GM23338 (cell line): ENCODE data around the gene ACSL6. TPM values are rescaled to one million over a fixed set of nuclear protein-coding genes. Genes with fewer than 3 reads are reported as not detected.

Experiments used
- ATAC-seq: fragments of 200-7000 bp; cut with Tn5 transposase; 3 replicates; pipeline ENCODE4 v1.9.1; 2020
- DNase-seq: peaks from one replicate; pipeline ENCODE4 v3.0.0-alpha.2; 2015; ENCODE audit warnings: low spot score
- H2AFZ ChIP-seq: fragments of 200-600 bp; sonication (generic); 2 replicates; pipeline ENCODE4 v1.8.0; 2016; ENCODE audit warnings: antibody characterized with exemption, mild to moderate bottlenecking, moderate library complexity
- H3F3A ChIP-seq: fragments of 200-600 bp; sonication (generic); replicated peaks from 2 replicates; pipeline ENCODE4 v1.8.0; 2017; ENCODE audit warnings: antibody characterized with exemption, mixed run types, low read depth
- H3K27ac ChIP-seq: fragments of 200-600 bp; sonication (generic); 2 replicates; pipeline ENCODE4 v1.6.1; 2016; ENCODE audit warnings: low read depth
- H3K27me3 ChIP-seq: fragments of 200-600 bp; sonication (generic); 2 replicates; pipeline ENCODE4 v1.8.0; 2016; ENCODE audit warnings: mild to moderate bottlenecking, mixed run types, moderate library complexity; ENCODE audit not compliant: insufficient read depth
- H3K36me3 ChIP-seq: fragments of 200-600 bp; sonication (generic); 2 replicates; pipeline ENCODE4 v1.8.0; 2016; ENCODE audit warnings: mild to moderate bottlenecking; ENCODE audit not compliant: insufficient read depth
- H3K4me1 ChIP-seq: fragments of 200-600 bp; sonication (generic); 2 replicates; pipeline ENCODE4 v1.8.0; 2016; ENCODE audit warnings: mild to moderate bottlenecking, moderate library complexity; ENCODE audit not compliant: insufficient read depth
- H3K4me2 ChIP-seq: fragments of 200-600 bp; sonication (generic); 2 replicates; pipeline ENCODE4 v1.7.1; 2017; ENCODE audit warnings: mixed run types
- H3K4me3 ChIP-seq: fragments of 200-600 bp; sonication (generic); 2 replicates; pipeline ENCODE4 v1.6.1; 2016; ENCODE audit warnings: mixed run types
- H3K79me2 ChIP-seq: fragments of 200-600 bp; sonication (generic); replicated peaks from 2 replicates; pipeline ENCODE4 v1.8.0; 2017; ENCODE audit warnings: mild to moderate bottlenecking; ENCODE audit not compliant: insufficient read depth
- H3K9me2 ChIP-seq: fragments of 200-600 bp; sonication (generic); 2 replicates; pipeline ENCODE4 v1.8.0; 2017; ENCODE audit not compliant: insufficient read depth
- H4K20me1 ChIP-seq: fragments of 200-600 bp; sonication (generic); replicated peaks from 2 replicates; pipeline ENCODE4 v1.8.0; 2017; ENCODE audit warnings: mild to moderate bottlenecking; ENCODE audit not compliant: insufficient read depth
- H3K27ac Mint-ChIP-seq: 2 replicates; pipeline ENCODE4 v1.8.0; 2020; ENCODE audit warnings: inconsistent platforms, mild to moderate bottlenecking, moderate library complexity, mixed read lengths
- H3K27me3 Mint-ChIP-seq: 3 replicates; pipeline ENCODE4 v1.8.0; 2022; ENCODE audit warnings: low read depth, mild to moderate bottlenecking, moderate library complexity, mixed read lengths, inconsistent platforms; ENCODE audit not compliant: insufficient read depth, poor library complexity
- H3K36me3 Mint-ChIP-seq: 3 replicates; pipeline ENCODE4 v1.8.0; 2021; ENCODE audit warnings: low read depth, mild to moderate bottlenecking, inconsistent platforms, moderate library complexity, mixed read lengths
- H3K4me1 Mint-ChIP-seq: 3 replicates; pipeline ENCODE4 v1.8.0; 2020; ENCODE audit warnings: mild to moderate bottlenecking, inconsistent platforms, mixed read lengths
- H3K4me3 Mint-ChIP-seq: 3 replicates; pipeline ENCODE4 v1.8.0; 2021; ENCODE audit warnings: moderate library complexity, mild to moderate bottlenecking, inconsistent platforms, mixed read lengths
- H3K9me3 Mint-ChIP-seq: 3 replicates; pipeline ENCODE4 v1.8.0; 2020; ENCODE audit warnings: moderate library complexity, mild to moderate bottlenecking, inconsistent platforms, mixed read lengths
- CREB1 ChIP-seq: fragments of 250-450 bp; sonication (Bioruptor Pico); IDR thresholded peaks from 2 replicates; pipeline ENCODE4 v1.5.0; 2020; ENCODE audit warnings: low read depth, mild to moderate bottlenecking, moderate library complexity
- CTCF ChIP-seq, 2 experiments: fragments of 200-600 bp in 1 of 2; sonication (generic) in 1 of 2; conservative IDR thresholded peaks; 2 replicates each; pipeline versions ENCODE4 v1.5.1 to v1.6.1; 2016 to 2017; ENCODE audit warnings: antibody characterized with exemption in 2 of 2, low read depth in 2 of 2, mild to moderate bottlenecking in 2 of 2, moderate library complexity in 1 of 2
- ETS1 ChIP-seq: IDR thresholded peaks from 2 replicates; pipeline ENCODE4 v1.6.1; 2016; ENCODE audit warnings: antibody characterized with exemption
- EZH2 ChIP-seq: fragments of 200-600 bp; sonication (generic); IDR thresholded peaks from one replicate; pipeline ENCODE4 v1.8.0; 2017; ENCODE audit warnings: antibody characterized with exemption, mild to moderate bottlenecking, low read depth; ENCODE audit not compliant: unreplicated experiment
- EZH2phosphoT487 ChIP-seq: fragments of 200-600 bp; sonication (generic); IDR thresholded peaks from one replicate; pipeline ENCODE4 v1.8.1; 2018; ENCODE audit warnings: antibody characterized with exemption; ENCODE audit not compliant: unreplicated experiment
- JUNB ChIP-seq: IDR thresholded peaks from one replicate; pipeline ENCODE4 v1.6.1; 2016; ENCODE audit warnings: antibody characterized with exemption; ENCODE audit not compliant: unreplicated experiment
- NANOG ChIP-seq: IDR thresholded peaks from 2 replicates; pipeline ENCODE4 v1.6.1; 2016; ENCODE audit warnings: antibody characterized with exemption, borderline replicate concordance
- POLR2AphosphoS5 ChIP-seq: IDR thresholded peaks from 2 replicates; pipeline ENCODE4 v1.6.1; 2016; ENCODE audit warnings: antibody characterized with exemption, low read depth
- ZNF331 ChIP-seq: fragments of 250-450 bp; sonication (Bioruptor Pico); IDR thresholded peaks from 2 replicates; pipeline ENCODE4 v1.5.0; 2020; ENCODE audit warnings: low read depth, mild to moderate bottlenecking, moderate library complexity
- polyA plus RNA-seq: library from polyadenylated mRNA; unstranded; fragments of >200 nt; fragmentation: Nextera tagmentation; extraction: Ambion mirVana; gene quantifications from 2 replicates; pipeline ENCODE4 v1.2.1, GENCODE V29; 2016
- total RNA-seq: library from RNA; depleted of rRNA; stranded (reverse); fragments of >200 nt; shearing (Covaris generic); gene quantifications from 2 replicates; pipeline ENCODE4 v1.2.3, GENCODE V29; 2014
- TF ChIP-seq, protein P1 (sequence below): fragments of 250-450 bp; sonication (Bioruptor Pico); IDR thresholded peaks from 2 replicates; pipeline ENCODE4 v1.5.0; 2020; ENCODE audit warnings: mild to moderate bottlenecking, moderate library complexity

Gene ACSL6
- total and polyA plus RNA-seq, 2 experiments from 2014 or later: 0.76 to 3.6 TPM

- Histone ChIP-seq H3F3A (no peaks in the 10 kb centered on the region), H4K20me1 (no peaks in the 10 kb centered on the region), H3K79me2 (no peaks in the 10 kb centered on the region), H3K27ac (no peak overlapping the region), H3K36me3 (no peaks in the 10 kb centered on the region; the same call in 1 of the 2 replicates), H3K4me2 (no peak overlapping the region), H3K27me3 (no peaks in the 10 kb centered on the region), H3K4me1 (0 out of 2 replicates have a peak, but pooled peaks cover 14% of the 10 kb centered on the region), H2AFZ (no peak overlapping the region), H3K4me3 (no peak overlapping the region), H3K9me2 (no peaks in the 10 kb centered on the region)
- Mint-ChIP-seq H3K36me3 (no peaks in the 10 kb centered on the region), H3K27me3 (no peaks in the 10 kb centered on the region), H3K4me3 (no peak overlapping the region), H3K4me1 (peaks cover 15% of the 10 kb centered on the region), H3K9me3 (no peaks in the 10 kb centered on the region), H3K27ac (no peak overlapping the region)
- ATAC-seq: no peak
- TF ChIP-seq, protein P1, sequence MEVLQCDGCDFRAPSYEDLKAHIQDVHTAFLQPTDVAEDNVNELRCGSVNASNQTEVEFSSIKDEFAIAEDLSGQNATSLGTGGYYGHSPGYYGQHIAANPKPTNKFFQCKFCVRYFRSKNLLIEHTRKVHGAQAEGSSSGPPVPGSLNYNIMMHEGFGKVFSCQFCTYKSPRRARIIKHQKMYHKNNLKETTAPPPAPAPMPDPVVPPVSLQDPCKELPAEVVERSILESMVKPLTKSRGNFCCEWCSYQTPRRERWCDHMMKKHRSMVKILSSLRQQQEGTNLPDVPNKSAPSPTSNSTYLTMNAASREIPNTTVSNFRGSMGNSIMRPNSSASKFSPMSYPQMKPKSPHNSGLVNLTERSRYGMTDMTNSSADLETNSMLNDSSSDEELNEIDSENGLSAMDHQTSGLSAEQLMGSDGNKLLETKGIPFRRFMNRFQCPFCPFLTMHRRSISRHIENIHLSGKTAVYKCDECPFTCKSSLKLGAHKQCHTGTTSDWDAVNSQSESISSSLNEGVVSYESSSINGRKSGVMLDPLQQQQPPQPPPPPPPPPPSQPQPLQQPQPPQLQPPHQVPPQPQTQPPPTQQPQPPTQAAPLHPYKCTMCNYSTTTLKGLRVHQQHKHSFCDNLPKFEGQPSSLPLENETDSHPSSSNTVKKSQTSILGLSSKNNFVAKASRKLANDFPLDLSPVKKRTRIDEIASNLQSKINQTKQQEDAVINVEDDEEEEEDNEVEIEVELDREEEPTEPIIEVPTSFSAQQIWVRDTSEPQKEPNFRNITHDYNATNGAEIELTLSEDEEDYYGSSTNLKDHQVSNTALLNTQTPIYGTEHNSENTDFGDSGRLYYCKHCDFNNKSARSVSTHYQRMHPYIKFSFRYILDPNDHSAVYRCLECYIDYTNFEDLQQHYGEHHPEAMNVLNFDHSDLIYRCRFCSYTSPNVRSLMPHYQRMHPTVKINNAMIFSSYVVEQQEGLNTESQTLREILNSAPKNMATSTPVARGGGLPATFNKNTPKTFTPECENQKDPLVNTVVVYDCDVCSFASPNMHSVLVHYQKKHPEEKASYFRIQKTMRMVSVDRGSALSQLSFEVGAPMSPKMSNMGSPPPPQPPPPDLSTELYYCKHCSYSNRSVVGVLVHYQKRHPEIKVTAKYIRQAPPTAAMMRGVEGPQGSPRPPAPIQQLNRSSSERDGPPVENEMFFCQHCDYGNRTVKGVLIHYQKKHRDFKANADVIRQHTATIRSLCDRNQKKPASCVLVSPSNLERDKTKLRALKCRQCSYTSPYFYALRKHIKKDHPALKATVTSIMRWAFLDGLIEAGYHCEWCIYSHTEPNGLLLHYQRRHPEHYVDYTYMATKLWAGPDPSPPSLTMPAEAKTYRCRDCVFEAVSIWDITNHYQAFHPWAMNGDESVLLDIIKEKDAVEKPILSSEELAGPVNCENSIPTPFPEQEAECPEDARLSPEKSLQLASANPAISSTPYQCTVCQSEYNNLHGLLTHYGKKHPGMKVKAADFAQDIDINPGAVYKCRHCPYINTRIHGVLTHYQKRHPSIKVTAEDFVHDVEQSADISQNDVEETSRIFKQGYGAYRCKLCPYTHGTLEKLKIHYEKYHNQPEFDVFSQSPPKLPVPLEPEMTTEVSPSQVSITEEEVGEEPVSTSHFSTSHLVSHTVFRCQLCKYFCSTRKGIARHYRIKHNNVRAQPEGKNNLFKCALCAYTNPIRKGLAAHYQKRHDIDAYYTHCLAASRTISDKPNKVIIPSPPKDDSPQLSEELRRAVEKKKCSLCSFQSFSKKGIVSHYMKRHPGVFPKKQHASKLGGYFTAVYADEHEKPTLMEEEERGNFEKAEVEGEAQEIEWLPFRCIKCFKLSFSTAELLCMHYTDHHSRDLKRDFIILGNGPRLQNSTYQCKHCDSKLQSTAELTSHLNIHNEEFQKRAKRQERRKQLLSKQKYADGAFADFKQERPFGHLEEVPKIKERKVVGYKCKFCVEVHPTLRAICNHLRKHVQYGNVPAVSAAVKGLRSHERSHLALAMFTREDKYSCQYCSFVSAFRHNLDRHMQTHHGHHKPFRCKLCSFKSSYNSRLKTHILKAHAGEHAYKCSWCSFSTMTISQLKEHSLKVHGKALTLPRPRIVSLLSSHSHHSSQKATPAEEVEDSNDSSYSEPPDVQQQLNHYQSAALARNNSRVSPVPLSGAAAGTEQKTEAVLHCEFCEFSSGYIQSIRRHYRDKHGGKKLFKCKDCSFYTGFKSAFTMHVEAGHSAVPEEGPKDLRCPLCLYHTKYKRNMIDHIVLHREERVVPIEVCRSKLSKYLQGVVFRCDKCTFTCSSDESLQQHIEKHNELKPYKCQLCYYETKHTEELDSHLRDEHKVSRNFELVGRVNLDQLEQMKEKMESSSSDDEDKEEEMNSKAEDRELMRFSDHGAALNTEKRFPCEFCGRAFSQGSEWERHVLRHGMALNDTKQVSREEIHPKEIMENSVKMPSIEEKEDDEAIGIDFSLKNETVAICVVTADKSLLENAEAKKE: no peak
- no peak for TF ChIP-seq EZH2
- DNase-seq: no peak
Measured at GRCh38 chr5:132049093-132049492, 37.6 kb upstream of the ACSL6 start.

DNA sequence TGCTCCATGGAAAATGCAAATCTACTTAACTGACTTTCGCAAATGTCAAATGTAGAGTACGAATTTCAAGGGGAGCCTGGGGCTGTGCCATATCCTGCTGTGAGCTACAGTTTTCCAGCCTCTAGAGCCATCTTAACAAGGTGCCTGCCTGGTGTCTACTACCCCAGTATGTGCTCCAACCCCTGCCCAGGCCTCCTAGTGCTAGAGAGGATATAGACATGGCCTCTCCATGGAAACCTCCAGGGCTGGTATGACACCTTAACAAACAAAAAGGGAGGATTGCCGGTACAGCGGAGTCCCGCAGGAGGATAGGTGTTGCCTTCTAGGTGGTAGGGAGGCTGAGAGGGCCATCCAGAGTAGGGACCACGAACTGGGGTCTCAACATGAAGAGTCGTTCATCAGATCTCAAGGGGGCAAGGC is 35.4 kb upstream of the ACSL6 start:
- H3K27me3 Mint-ChIP-seq: no peaks in the 10 kb centered on the region
- no peak for DNase-seq
- 0 out of 3 replicates have a peak, but pooled peaks have one; percentile 29 for ATAC-seq
- H3K4me2 ChIP-seq: no peak overlapping the region
- 0 out of 2 replicates have a peak, but pooled peaks cover 14% of the 10 kb centered on the region for H3K4me1 ChIP-seq
- no peaks in the 10 kb centered on the region for H4K20me1 ChIP-seq
- no peaks in the 10 kb centered on the region for H3K9me2 ChIP-seq
- peaks cover 15% of the 10 kb centered on the region for H3K4me1 Mint-ChIP-seq
- no peaks in the 10 kb centered on the region for H3F3A ChIP-seq
- H3K79me2 ChIP-seq: no peaks in the 10 kb centered on the region
- H3K9me3 Mint-ChIP-seq: no peaks in the 10 kb centered on the region
- H3K36me3 Mint-ChIP-seq: no peaks in the 10 kb centered on the region
- H3K4me3 Mint-ChIP-seq: no peak overlapping the region
- no peaks in the 10 kb centered on the region for H3K27me3 ChIP-seq
- no peaks in the 10 kb centered on the region; the same call in 1 of the 2 replicates for H3K36me3 ChIP-seq
- no peak overlapping the region for H2AFZ ChIP-seq
- H3K27ac Mint-ChIP-seq: no peak overlapping the region
- H3K4me3 ChIP-seq: no peak overlapping the region
- H3K27ac ChIP-seq: no peak overlapping the region
- TF ChIP-seq EZH2phosphoT487 (no peak), JUNB (no peak), CTCF (conservative IDR thresholded peaks at IDR 0.05; ENCODE audit: low read depth in 2 of 2) (no peak), CREB1 (CRISPR knock-in tag) (no peak), ETS1 (no peak), POLR2AphosphoS5 (no peak), ZNF331 (no peak), NANOG (no peak)
